DND-41 (cell line): ENCODE results near the gene SETSIP.

Source experiments
- CTCF ChIP-seq: IDR thresholded peaks from 2 replicates; pipeline ENCODE4 v1.5.1; 2012; ENCODE audit warnings: borderline replicate concordance, low read length, moderate library complexity, mild to moderate bottlenecking; ENCODE audit not compliant: poor library complexity, severe bottlenecking; ENCODE audit errors: extremely low read depth
- EZH2 ChIP-seq: IDR thresholded peaks from 3 replicates; pipeline ENCODE4 v1.6.1; 2012; ENCODE audit warnings: borderline replicate concordance, low read depth, mild to moderate bottlenecking, moderate library complexity, low read length, inconsistent platforms; ENCODE audit not compliant: severe bottlenecking

GRCh38 chr1:92076363-92076762, 1.2 kb upstream of the SETSIP start:
- TF ChIP-seq CTCF (no peak), EZH2 (no peak)
